ENCODE results near the gene SDHC.
A peak's percentile ranks its signal among the peaks of the same experiment; 100 is the strongest.
"Not testable (repeated sequence)": the region's sequence is repeated elsewhere in the genome, so short reads cannot be mapped to it uniquely, and the experiment has no call there.

The SDHC gene

DNA sequence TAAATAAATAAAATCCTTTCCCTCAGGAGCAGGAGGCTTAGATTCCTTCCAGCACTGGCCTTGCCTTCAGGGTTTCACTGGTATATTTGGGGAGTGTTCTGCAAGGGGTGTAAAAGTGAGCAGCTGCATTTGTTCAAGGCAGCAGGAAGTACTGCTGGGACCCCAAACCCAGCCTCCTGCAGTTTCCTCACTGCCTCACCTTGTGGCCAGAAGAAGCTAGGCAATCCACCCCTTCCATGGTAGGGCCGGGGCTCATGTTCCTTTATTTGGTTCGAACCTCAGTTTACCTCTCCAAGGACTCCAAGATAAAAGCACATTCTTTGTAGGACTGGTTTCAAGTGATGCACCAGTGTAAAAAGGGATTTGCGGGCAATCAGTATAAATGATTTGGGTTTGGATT is 74.5 kb downstream of the SDHC start:
- no peak overlapping the region for H3K4me3 ChIP-seq (replicated peaks; ENCODE audit: low read depth, low read length)
- TF ChIP-seq, protein P1, sequence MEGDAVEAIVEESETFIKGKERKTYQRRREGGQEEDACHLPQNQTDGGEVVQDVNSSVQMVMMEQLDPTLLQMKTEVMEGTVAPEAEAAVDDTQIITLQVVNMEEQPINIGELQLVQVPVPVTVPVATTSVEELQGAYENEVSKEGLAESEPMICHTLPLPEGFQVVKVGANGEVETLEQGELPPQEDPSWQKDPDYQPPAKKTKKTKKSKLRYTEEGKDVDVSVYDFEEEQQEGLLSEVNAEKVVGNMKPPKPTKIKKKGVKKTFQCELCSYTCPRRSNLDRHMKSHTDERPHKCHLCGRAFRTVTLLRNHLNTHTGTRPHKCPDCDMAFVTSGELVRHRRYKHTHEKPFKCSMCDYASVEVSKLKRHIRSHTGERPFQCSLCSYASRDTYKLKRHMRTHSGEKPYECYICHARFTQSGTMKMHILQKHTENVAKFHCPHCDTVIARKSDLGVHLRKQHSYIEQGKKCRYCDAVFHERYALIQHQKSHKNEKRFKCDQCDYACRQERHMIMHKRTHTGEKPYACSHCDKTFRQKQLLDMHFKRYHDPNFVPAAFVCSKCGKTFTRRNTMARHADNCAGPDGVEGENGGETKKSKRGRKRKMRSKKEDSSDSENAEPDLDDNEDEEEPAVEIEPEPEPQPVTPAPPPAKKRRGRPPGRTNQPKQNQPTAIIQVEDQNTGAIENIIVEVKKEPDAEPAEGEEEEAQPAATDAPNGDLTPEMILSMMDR (IDR thresholded peaks at IDR 0.05; ENCODE audit: insufficient read depth, low read length, poor library complexity, severe bottlenecking): no peak
- DNase-seq (ENCODE audit: extremely low read depth, insufficient read length): no peak
- no peaks in the 10 kb centered on the region for H3K27me3 ChIP-seq (replicated peaks; ENCODE audit: control insufficient read depth, insufficient read depth, low read length)
- H3K36me3 ChIP-seq (ENCODE audit: control insufficient read depth, insufficient read depth, low read length): no peaks in the 10 kb centered on the region

DNA sequence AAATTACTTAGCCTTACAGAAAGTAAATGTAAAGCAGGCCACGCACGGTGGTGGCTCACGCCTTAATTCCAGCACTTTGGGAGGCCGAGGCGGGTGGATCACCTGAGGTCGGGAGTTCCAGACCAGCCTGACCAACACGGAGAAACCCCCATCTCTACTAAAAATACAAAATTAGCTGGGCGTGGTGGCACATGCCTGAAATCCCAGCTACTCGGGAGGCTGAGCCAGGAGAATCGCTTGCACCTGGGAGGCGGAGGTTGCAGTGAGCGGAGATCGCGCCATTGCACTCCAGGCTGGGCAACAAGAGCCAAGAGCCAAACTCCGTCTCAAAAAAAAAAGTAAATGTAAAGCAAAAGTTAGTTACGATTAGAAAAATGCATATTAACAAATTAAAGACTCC is 75.0 kb downstream of the SDHC start:
- peak overlapping the region; percentile 73 for H3K4me3 ChIP-seq (replicated peaks; ENCODE audit: low read depth, low read length)
- not testable (repeated sequence) for DNase-seq (ENCODE audit: extremely low read depth, insufficient read length)

DNA sequence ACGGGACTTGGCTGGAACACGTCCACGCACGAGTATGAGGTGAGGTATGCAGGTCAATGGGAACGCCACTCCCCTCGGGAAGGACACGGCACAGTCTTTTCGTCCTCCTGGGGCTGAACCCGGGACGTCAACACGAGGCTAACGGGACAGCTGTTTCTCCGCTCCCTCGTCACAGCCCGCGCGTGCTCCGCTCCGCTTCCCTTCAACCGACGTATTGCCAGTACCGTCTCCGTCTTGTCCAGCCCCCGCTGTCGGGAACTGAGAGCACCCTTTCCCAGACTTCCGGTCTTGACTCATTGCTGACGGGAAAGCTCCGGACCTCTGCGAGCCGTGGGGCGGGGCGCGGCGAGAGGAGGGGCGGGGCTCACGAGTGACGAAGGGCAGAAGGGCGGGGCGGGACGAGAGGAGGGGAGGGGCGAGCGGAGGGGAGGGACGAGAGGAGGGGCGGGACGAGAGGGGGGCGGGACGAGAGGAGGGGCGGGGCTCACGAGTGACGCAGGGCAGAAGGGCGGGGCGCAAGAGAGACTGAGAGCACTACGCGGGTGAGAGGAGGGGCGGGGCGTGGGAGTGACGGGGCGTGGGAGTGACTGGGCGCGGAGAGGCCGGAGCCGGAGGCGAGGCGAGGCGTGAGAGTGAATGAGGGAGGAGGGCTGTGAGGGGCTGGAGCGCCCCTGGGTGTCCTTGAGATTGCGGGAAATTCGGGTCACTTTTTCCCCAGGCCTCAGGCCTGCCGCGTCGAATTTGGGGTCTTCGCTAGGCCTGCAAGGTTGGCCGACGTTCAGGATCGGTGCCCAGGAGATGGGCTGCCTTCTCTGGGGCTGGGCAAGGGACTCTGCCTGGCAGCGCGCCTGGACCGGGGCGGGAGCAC is 75.7 kb downstream of the SDHC start:
- DNase-seq (ENCODE audit: extremely low read depth, insufficient read length): peak; percentile 87
- Histone ChIP-seq H3K4me3 (replicated peaks; ENCODE audit: low read depth, low read length) (peak overlapping the region; percentile 83), H3K27me3 (replicated peaks; ENCODE audit: control insufficient read depth, insufficient read depth, low read length) (no peaks in the 10 kb centered on the region), H3K36me3 (ENCODE audit: control insufficient read depth, insufficient read depth, low read length) (no peaks in the 10 kb centered on the region)
- TF ChIP-seq, protein P1 (IDR thresholded peaks at IDR 0.05; ENCODE audit: insufficient read depth, low read length, poor library complexity, severe bottlenecking): no peak

More for the DNA sequence above, 75.0 kb downstream of the SDHC start:
- not testable (repeated sequence) for H3K36me3 ChIP-seq (ENCODE audit: control insufficient read depth, insufficient read depth, low read length); H3K27me3 ChIP-seq (replicated peaks; ENCODE audit: control insufficient read depth, insufficient read depth, low read length)

DNA sequence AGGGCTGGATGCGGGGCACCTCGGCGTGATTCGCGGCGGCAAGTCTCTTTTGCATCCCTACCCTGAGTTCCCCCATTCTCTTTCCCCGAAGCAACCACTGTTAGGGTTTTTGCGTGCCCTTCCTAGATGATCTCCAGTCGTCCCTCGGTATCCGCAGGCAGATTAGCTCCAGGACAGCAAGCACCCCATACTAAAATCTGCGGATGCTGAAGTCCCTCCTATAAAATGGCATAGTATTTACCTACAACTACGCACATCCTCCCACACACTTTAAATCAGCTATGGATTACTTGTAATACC is 76.3 kb downstream of the SDHC start:
- DNase-seq (ENCODE audit: extremely low read depth, insufficient read length): no peak
- TF ChIP-seq, protein P1 (IDR thresholded peaks at IDR 0.05; ENCODE audit: insufficient read depth, low read length, poor library complexity, severe bottlenecking): no peak
- Histone ChIP-seq H3K4me3 (replicated peaks; ENCODE audit: low read depth, low read length) (peak overlapping the region; percentile 83), H3K36me3 (ENCODE audit: control insufficient read depth, insufficient read depth, low read length) (no peaks in the 10 kb centered on the region), H3K27me3 (replicated peaks; ENCODE audit: control insufficient read depth, insufficient read depth, low read length) (no peaks in the 10 kb centered on the region)

DNA sequence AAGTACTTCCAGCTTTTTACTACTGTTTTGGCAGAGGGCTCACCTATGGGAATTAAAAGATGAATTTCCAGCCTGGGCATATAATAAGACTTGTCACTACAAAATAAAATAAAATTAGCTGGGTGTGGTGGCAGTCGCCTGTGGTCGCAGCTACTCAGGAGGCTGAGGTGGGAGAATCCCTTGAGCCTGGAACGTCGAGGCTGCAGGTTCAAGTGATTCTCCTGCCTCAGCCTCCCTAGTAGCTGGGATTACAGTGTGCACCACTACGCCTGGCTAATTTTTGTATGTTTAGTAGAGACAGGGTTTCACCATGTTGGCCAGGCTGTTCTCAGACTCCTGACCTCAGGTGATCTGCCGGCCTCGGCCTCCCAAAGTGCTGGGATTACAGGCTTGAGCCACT is 77.0 kb downstream of the SDHC start:
- H3K36me3 ChIP-seq (ENCODE audit: control insufficient read depth, insufficient read depth, low read length); H3K27me3 ChIP-seq (replicated peaks; ENCODE audit: control insufficient read depth, insufficient read depth, low read length); H3K4me3 ChIP-seq (replicated peaks; ENCODE audit: low read depth, low read length); DNase-seq (ENCODE audit: extremely low read depth, insufficient read length): not testable (repeated sequence)

DNA sequence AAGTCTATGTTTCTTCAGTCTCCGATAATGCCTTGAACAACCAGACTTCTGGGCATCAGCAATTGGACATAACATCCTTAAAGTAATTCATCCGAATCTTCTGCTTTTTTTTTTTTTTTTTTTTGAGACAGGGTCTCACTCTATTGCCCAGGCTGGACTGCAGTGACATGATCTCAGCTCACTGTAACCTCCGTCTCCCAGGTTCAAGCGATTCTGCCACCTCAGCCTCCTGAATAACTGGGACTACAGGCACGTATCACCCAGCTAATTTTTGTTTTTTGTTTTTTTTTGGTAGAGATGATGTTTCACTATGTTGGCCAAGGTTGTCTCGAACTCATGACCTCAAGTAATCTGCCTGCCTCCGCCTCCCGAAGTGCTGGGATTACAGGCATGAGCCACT is 77.4 kb downstream of the SDHC start:
- Histone ChIP-seq H3K27me3 (replicated peaks; ENCODE audit: control insufficient read depth, insufficient read depth, low read length) (no peaks in the 10 kb centered on the region), H3K36me3 (ENCODE audit: control insufficient read depth, insufficient read depth, low read length) (no peaks in the 10 kb centered on the region), H3K4me3 (replicated peaks; ENCODE audit: low read depth, low read length) (no peak overlapping the region)
- DNase-seq (ENCODE audit: extremely low read depth, insufficient read length): no peak
- TF ChIP-seq, protein P1 (IDR thresholded peaks at IDR 0.05; ENCODE audit: insufficient read depth, low read length, poor library complexity, severe bottlenecking): no peak

DNA sequence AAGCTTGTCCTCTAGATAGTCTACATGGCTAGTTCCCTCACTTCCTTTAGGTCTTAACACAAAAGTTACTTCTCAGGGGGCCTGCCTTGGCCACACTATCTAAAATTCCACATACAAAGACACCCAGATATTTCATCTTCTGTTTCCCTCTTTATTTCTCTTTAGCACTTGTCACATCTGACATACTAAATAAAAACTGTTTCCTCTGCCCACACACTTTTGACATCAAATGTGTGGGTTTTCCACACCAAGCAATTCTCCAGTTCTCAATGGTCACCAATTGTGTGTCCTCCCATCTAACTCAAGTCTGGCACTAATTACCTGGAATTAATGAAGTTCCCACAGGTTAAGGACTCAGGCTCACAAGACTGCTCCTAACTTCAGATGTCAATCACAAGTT is 79.0 kb downstream of the SDHC start:
- no peak for DNase-seq (ENCODE audit: extremely low read depth, insufficient read length)
- TF ChIP-seq, protein P1 (IDR thresholded peaks at IDR 0.05; ENCODE audit: insufficient read depth, low read length, poor library complexity, severe bottlenecking): no peak
- Histone ChIP-seq H3K27me3 (replicated peaks; ENCODE audit: control insufficient read depth, insufficient read depth, low read length) (no peaks in the 10 kb centered on the region), H3K4me3 (replicated peaks; ENCODE audit: low read depth, low read length) (no peak overlapping the region), H3K36me3 (ENCODE audit: control insufficient read depth, insufficient read depth, low read length) (no peaks in the 10 kb centered on the region)

DNA sequence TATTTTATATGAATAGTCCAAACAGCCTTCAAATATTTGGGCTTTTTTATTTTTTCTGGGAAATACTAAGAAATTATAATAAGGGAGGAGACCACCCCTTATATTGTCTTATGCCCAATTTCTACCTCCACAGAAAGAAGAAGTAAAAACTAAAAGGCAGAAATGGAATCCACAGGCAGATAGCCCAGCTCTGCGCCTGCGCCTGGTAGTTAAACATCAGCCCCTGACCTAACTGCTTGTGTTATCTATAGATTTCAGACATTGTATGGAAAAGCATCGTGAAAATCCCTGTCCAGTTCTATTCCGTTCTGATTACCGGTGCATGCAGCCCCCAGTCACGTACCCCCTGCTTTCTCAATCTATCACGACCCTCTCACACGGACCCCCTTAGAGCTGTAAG is 82.9 kb downstream of the SDHC start:
- not testable (repeated sequence) for H3K27me3 ChIP-seq (replicated peaks; ENCODE audit: control insufficient read depth, insufficient read depth, low read length); H3K36me3 ChIP-seq (ENCODE audit: control insufficient read depth, insufficient read depth, low read length); DNase-seq (ENCODE audit: extremely low read depth, insufficient read length); H3K4me3 ChIP-seq (replicated peaks; ENCODE audit: low read depth, low read length)
